NCI-H526 treated with DMSO at 0.1 percent for 48 hours (cell line): ENCODE measurements around the gene TSR2.
A peak's percentile ranks its signal among the peaks of the same experiment; 100 is the strongest.
"Not testable (repeated sequence)": the region's sequence is repeated elsewhere in the genome, so short reads cannot be mapped to it uniquely, and the experiment has no call there.

Source experiments
- DNase-seq: peaks from one replicate; lab custom pipeline; 2025; lab: John Stamatoyannopoulos, UW

TSR2 gene

DNA sequence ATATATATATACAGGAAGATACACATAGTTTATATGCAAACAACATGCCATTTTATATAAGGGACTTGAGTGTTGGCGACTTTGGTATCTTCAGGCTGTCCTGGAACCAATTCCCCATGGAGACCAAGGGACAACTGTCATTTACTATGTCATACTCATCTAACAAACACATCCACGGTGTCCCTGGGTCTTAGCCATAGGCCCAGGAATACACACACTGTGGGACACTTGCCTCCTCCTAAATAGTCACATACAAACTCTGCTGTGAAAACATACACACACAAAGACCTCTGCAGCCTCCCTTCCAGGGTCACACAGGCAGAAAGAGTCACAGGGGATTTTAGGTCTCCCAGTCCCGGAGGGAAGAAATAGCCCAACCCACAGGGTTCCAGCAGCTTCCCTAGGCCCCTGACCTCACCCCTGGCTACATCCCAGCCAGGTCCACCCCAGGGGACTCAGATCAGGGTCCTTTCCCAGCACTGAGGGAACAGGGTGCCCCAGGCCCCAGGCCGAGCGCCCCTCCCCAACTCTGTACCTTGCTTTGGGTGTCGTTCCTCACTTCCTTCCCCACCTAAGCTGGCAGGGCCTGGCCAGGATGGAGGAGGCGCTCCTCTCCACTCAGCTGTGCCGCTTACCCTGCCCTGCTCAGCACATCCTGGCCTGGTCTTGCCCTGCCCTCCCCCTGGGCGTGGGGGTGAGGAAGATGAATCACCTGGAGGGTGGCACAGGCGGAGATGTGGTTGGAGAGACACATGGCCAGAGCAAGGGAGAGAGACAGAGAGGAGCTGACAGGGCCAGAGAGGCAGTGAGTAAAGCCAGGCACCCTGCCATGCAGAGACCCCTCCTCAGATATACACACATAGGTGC is 34.0 kb downstream of the TSR2 start:
- DNase-seq: no peak

DNA sequence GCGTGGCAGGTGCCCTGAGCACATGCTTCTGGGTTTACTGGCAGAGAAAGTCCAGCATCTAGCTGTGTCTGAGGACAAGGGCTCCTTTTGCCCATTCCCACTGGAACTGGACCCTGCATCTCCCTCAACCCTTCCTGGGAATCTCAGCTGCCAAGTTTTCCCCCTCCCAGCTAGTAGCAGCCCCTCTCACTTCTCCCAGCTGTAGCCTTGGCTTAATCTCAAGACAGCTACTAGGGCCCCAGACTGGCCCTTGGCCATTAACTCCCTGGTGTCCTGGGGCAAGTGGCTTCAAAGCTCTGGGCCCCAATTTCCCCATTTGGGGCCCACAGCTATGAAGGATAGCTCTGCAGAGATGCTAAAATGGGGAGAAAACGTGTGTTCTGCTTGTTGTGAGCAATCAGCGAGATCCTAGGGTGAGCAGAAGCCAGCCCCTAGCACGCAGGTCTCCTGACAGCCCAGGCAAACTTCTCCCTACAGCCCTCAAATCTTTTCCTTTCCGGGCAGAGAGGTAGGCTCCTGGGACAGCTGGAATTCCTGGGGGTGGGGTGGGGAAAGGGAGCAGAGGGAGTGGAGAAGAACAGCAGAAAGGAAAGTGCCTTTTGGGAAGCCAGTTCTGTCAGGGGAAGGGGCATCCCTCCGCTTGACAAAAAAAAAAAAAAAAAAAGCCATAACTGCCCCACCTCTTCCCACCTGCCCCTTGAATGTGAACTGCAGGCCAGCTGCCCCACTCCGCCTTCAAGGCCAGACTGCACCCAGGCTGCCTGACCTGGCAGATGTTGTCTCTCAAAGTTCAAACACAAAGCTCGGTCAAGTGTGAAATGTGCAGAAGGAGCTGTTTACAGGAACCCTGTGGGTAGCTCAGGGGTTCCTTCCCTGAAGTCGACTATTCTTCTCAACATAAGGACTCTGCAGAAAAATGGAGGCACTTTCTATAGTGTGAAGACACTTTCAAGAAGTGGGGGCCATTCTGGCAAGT is 39.2 kb downstream of the TSR2 start:
- peak; percentile 5 for DNase-seq

DNA sequence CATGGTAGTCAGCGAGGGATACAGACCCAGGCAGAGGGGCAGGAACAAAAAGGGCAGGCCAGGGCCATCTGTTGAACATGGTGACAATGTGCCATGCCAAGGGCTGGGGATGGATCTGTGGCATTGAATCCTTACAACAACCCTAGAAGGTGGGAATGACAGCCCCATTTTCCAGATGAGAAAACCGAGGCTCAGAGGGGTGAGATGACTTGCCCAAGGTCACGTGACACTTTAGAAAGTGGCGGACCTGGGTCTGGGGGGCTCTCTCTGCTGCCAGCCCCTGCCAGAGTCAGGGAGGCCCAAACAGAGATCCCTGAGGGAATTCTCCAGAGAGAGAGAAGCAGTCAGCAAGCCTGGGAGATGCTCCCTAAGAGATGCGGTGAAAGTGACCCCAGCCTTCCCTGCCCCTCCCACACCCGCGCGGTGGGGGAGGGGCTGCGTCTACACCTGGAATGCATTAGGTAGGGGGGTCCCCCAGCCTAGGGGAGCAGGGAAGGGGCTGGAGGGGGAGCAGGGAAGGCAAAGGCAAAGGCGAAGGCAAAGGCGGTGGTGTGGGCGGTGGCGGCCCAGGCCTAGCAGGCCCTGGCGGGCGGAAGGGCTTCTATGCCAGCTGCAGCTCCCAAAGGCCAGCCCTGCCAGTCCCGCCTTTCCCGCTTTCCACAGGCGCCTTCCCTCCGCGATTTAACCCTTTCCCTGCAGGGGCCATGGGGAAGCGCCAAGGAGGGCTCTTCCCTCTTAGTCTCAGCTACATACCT is 42.8 kb downstream of the TSR2 start:
- peak; percentile 18 for DNase-seq

DNA sequence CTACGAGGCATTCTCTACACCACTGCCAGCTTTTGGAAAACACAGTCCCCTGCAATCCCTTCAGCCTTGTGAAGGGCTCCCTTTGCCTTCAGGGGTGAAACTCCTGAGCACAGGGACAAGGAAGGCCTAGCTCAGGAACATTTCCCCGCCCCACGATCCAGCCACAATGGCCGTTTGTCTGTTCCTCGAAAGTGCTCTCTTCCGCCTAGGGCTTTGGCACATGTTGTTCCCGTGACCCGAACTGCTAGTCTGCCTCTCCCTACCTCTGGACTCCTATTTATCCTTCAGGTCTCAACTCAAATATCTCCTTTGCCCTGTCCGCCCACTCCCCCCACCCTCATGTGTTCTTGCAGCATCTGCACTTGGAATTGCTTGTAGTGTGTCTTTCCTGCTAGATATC is 43.7 kb downstream of the TSR2 start:
- no peak for DNase-seq

DNA sequence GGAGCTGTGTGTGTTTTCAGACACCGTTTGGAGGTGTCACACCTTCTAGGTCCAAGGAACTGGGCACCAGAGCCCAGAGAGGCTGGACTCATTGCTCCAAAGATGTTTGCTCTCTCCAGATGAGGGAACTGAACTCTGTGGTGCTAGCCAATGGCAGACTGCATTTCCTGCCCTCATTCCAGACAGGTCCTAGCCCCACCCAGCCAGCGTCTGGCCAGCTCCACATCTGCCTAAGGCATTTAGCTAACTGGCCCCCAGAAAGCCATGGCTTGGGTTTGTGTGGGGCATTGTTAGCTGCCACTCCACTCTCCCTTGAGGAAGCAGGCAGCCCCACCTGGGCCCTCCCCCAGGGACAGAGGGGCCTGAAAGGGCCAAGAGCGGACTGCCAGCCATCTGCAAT is 44.5 kb downstream of the TSR2 start:
- no peak for DNase-seq

DNA sequence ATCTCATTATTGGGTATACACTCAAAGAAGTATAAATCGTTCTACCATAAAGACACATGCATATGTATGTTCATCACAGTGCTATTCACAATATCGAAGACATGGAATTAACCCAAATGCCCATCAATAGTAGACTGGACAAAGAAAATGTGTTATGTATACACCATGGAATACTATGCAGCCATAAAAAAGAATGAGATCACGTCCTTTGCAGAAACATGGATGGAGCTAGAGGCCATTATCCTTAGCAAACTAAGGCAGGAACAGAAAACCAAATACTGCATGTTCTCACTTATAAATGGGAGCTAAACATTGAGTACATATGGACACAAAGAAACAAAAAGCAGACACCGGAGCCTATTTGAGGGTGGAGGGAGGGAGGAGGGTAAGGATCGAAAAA is 49.6 kb downstream of the TSR2 start:
- not testable (repeated sequence) for DNase-seq

DNA sequence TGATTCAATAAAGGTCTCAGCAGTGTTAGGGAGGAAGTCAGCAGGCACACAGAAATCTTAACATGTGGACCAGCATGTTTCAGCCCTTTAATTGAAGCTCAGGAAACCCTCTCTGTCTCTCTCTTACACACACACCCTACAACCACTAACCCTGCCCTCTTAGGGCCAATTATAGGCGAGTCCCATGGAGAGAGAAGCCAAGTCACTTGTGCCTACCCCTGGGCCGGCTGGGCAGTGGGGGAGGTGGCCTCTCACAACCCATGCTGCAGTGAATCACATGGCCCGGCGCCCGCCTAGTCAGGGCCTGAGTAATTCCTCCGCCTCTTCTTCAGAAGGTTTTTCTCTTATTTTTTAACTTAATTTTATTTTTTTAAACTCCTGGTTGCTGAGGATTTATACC is 52.1 kb downstream of the TSR2 start:
- DNase-seq: no peak

DNA sequence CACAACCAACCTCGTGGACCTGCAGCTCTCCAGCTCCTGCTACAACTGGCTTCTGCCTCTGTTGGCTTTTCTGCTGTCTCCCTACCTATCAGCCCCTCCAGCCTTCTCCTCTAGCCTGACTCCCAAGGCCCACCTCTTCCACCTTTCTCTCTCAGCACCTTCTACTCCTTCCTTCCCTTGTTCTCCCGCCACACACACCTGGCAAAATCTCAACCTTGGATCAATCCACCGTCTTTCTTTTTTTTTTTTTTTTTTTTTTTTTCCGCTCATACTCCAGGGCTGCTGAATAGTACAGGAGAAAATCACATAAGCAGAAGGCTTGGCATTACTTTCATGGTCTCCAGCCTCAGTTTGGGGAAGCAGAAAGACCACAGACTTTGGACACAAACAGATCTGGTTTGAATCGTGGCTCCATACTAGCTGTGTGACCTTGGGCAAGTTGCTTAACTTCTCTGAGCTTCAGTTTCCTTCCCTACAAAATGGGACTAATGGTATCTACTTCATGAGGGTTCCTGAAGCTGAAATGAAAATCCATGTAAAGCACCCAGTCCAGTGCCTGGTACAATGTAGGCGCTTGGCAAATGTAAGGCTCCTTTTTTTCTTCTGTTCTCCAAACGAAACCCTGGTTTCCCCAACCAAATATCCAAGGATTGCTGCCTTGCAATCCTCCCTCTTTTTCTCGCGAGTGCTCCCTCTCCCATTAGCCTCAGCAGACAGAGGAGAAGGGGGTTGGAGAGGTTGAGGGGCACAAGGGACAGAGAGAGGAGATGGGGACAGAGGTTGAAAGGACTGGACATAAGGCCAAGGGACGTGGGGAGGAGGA is 54.2 kb downstream of the TSR2 start:
- no peak for DNase-seq
